Thyroid gland (tissue), 4 donors: ENCODE results near the gene WNT4. TPM values are rescaled to one million over a fixed set of nuclear protein-coding genes. Genes with fewer than 3 reads are reported as not detected.

Experiments
- DNase-seq, 2 donors: peaks; one replicate each; pipeline ENCODE4 v3.0.0-alpha.2; 2019
- H3K27ac ChIP-seq, 3 donors: fragments of 200-600 bp; sonication (generic); 1 replicate in 2 of 3; 2 replicates in 1 of 3; pipeline ENCODE4 v1.5.1; 2016 to 2019; ENCODE audit warnings: mild to moderate bottlenecking in 1 of 3, moderate library complexity in 1 of 3
- H3K27me3 ChIP-seq: fragments of 200-600 bp; sonication (generic); one replicate; pipeline ENCODE4 v1.5.1; 2019
- H3K36me3 ChIP-seq, 2 donors: fragments of 200-600 bp; sonication (generic); one replicate each; pipeline ENCODE4 v1.5.1; 2016 to 2019
- H3K4me1 ChIP-seq, 2 donors: fragments of 200-600 bp; sonication (generic); one replicate each; pipeline ENCODE4 v1.5.1; 2017 to 2019
- H3K4me3 ChIP-seq, 3 donors: fragments of 200-600 bp; sonication (generic); replicated peaks in 1 of 3; 1 replicate in 2 of 3; 2 replicates in 1 of 3; pipeline ENCODE4 v1.5.1; 2016; ENCODE audit warnings: mild to moderate bottlenecking in 1 of 3
- H3K9me3 ChIP-seq: fragments of 200-600 bp; sonication (generic); one replicate; pipeline ENCODE4 v1.5.1; 2017
- POLR2A ChIP-seq, 2 donors: fragments of 450-650 bp; IDR thresholded peaks; one replicate each; pipeline ENCODE4 v1.6.1; 2017; ENCODE audit warnings: antibody characterized with exemption in 2 of 2, mild to moderate bottlenecking in 2 of 2, moderate library complexity in 1 of 2
- WGBS, 2 donors: methylation state at CpG; one replicate each; pipeline ENCODE4 v1.1.5; 2017; 5-methylcytosine and 5-hydroxymethylcytosine counted together
- intact Hi-C: fragments of 100-400 bp; cut with DNase I; formaldehyde crosslinking; loops from one replicate; pipeline ENCODE4 v1.15.1; 2023
- total RNA-seq, 4 donors: library from RNA; depleted of rRNA; stranded (reverse); fragments of >200 nt; gene quantifications; one replicate each; pipeline ENCODE4 v1.2.3, GENCODE V29; 2016
- TF ChIP-seq, protein P1 (sequence below), 6 experiments: fragments of 200-600 bp in 3 of 6; fragments of 450-650 bp in 3 of 6; sonication (generic) in 3 of 6; IDR thresholded peaks; one replicate each; pipeline ENCODE4 v1.5.1; 2016 to 2019; ENCODE audit warnings: antibody characterized with exemption in 6 of 6, mild to moderate bottlenecking in 2 of 6, inconsistent platforms in 1 of 6, moderate library complexity in 1 of 6

Gene WNT4
- total RNA-seq, 4 donors from 2014 or later = 0.29 to 3.0 (median 0.43) TPM

DNA sequence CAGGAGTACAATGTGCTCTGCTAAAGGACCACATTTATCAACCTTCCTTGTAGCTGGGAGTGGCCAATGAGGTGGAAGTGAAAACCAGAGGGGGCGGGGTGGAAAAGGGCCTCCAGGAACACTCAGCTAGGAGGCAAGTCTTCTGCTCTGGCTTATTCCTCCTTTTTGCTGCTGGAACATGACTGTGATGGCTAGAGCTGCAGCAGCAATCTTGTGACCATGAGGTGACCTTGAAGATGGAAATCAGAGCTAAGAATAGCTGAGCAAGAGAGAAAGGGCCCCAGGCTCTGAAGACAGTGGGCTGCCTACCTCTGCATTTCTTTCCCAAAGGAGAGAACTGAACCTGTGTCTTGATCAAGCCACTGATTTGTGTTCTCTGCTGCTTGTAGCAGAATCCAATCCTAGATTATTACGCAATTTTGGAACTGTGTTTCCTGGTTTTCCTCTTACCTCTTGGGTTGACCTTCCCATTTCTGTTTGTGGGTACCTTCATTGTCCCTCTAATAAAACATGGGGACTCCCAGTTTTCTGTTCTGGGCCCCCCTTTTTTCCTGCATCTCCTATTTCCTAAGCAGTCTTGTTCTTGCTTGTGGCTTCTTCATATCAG lies 36.4 kb upstream of the WNT4 start:
- H3K4me3 ChIP-seq = no peak overlapping the region
- no peak for DNase-seq
- no peak overlapping the region for H3K27ac ChIP-seq
- intact Hi-C loops = no loop called here
- H3K36me3 ChIP-seq = no peaks in the 10 kb centered on the region
- H3K4me1 ChIP-seq = no peaks in the 10 kb centered on the region
- no peaks in the 10 kb centered on the region for H3K9me3 ChIP-seq
- WGBS, 2 donors = 98 to 100% methylated on average over 2 of the region's 2 CpGs
- no peak for TF ChIP-seq POLR2A (IDR thresholded peaks at IDR 0.05)
- TF ChIP-seq, protein P1, sequence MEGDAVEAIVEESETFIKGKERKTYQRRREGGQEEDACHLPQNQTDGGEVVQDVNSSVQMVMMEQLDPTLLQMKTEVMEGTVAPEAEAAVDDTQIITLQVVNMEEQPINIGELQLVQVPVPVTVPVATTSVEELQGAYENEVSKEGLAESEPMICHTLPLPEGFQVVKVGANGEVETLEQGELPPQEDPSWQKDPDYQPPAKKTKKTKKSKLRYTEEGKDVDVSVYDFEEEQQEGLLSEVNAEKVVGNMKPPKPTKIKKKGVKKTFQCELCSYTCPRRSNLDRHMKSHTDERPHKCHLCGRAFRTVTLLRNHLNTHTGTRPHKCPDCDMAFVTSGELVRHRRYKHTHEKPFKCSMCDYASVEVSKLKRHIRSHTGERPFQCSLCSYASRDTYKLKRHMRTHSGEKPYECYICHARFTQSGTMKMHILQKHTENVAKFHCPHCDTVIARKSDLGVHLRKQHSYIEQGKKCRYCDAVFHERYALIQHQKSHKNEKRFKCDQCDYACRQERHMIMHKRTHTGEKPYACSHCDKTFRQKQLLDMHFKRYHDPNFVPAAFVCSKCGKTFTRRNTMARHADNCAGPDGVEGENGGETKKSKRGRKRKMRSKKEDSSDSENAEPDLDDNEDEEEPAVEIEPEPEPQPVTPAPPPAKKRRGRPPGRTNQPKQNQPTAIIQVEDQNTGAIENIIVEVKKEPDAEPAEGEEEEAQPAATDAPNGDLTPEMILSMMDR (IDR thresholded peaks at IDR 0.05) = no peak
- no peaks in the 10 kb centered on the region for H3K27me3 ChIP-seq

DNA sequence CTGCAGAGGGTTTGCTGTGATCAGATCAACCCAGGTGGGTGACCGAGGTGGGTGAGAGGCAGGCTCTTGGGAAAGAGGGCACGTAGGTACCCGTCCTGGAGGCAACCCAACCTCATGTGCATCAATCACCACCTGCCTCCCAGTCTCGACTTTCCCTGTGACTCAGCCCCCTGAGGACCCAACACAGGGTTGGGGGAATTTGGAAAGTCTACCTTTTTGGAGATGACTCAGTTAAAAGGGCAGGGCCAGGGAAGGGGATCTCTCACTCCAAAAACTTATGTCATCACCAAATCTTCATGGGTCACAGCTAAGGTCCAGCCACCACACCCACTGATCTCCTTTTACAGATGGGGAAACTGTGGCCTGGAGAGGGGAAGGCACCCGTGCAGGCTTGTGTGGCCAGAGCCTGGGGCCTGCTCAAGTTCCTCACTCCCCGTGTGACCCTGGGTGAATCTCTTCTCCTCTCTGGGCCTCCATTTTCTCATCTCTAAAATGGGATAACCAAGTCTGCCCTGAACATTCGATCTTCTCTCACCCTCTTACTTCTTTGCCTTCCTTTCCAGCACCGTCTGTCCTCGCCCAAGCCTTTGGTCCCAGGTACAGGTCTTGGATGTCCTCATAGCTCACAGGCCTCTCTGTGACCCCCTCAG lies 34.6 kb upstream of the WNT4 start:
- intact Hi-C loops = no loop called here
- no peak for TF ChIP-seq POLR2A (IDR thresholded peaks at IDR 0.05)
- TF ChIP-seq, protein P1 (IDR thresholded peaks at IDR 0.05) = no peak
- WGBS, 2 donors = 82 to 91% methylated on average over 9 of the region's 9 CpGs

DNA sequence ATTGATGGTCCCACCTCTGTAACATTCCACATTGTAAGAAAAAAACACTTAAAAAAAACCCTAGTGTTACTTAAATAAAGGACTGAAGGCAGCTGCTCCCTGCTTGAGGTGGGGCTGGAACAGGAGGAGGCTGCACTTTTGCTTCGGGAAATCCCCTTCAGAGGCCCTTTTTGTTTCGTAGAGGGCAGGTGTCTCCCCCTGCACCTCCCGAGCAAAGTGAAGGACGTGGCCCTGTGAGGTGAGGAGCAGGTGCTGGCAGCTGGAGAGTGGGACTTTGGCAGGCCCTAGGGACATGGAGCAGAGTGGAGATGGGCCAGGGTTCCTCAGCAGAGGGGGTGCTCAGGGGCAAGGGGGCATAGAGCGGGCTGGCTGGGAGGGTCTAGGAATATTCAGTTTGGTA lies 33.4 kb upstream of the WNT4 start:
- 40 to 52% methylated on average over 5 of the region's 5 CpGs for WGBS, 2 donors
- Histone ChIP-seq H3K36me3 (no peaks in the 10 kb centered on the region), H3K27me3 (no peaks in the 10 kb centered on the region), H3K9me3 (no peaks in the 10 kb centered on the region), H3K4me3 (no peak overlapping the region), H3K27ac (no peak overlapping the region), H3K4me1 (no peaks in the 10 kb centered on the region)
- intact Hi-C loops = no loop called here
- DNase-seq = no peak
- TF ChIP-seq, protein P1 (IDR thresholded peaks at IDR 0.05) = no peak
- no peak for TF ChIP-seq POLR2A (IDR thresholded peaks at IDR 0.05)

More for the DNA sequence above, 34.6 kb upstream of the WNT4 start:
- no peak for DNase-seq
- no peaks in the 10 kb centered on the region for H3K4me1 ChIP-seq
- no peak overlapping the region for H3K4me3 ChIP-seq
- no peak overlapping the region for H3K27ac ChIP-seq
- H3K27me3 ChIP-seq = no peaks in the 10 kb centered on the region
- no peaks in the 10 kb centered on the region for H3K36me3 ChIP-seq
- H3K9me3 ChIP-seq = no peaks in the 10 kb centered on the region

DNA sequence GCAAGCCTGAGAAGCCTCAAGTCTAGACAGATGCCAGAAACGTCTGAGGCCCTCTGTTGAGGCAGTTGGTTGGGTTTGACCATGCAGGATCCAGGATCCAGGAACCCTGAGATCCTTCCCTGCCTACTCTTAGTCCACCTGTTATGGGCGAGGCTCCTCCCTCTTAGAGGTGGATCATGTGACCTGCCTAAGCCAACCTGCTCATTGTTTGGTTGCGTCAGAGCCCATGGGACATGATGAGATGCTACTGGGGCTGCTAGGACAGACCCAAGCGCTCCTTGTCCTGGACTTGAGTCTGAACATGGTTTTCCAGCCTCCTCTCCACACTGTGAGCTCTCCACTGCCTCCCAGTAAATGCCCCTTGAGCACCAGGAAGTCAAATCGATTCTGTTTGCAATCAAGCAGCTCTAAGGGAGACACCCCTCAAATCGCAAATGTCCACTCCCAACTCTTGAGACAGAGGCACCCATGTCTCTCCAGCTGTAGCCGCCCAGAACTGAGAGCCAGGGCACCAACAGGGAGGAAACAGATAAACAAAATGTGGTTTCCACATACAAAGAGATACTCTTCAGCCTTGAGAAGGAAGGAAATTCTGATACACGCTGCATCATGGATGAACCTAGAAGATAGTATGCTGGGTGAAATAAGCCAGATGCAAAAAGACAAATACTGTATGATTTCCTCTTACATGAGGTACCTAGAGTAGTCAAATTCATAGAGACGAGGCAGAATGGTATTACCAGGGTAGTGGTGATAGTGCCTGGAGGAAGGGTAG lies 31.7 kb upstream of the WNT4 start:
- Histone ChIP-seq H3K4me3 (no peak overlapping the region), H3K27ac (no peak overlapping the region), H3K9me3 (no peaks in the 10 kb centered on the region), H3K4me1 (no peaks in the 10 kb centered on the region), H3K27me3 (no peaks in the 10 kb centered on the region), H3K36me3 (no peaks in the 10 kb centered on the region)
- WGBS, 2 donors = 92% methylated on average over 7 to 9 of the region's 9 CpGs
- DNase-seq = no peak
- TF ChIP-seq, protein P1 (IDR thresholded peaks at IDR 0.05) = no peak
- TF ChIP-seq POLR2A (IDR thresholded peaks at IDR 0.05) = no peak
- intact Hi-C loops = no loop called here
